WI38 (cell line): ENCODE measurements around the gene SMIM29.

ENCODE experiments used
- H3K4me3 ChIP-seq: 2 replicates; pipeline ENCODE4 v1.5.1; 2011; ENCODE audit warnings: low read depth, mild to moderate bottlenecking, control low read depth, low read length
- TF ChIP-seq, protein P1 (sequence below): IDR thresholded peaks from 2 replicates; pipeline ENCODE4 v1.5.1; 2012; ENCODE audit warnings: low read depth, mild to moderate bottlenecking, control low read depth, low read length

Gene SMIM29

DNA sequence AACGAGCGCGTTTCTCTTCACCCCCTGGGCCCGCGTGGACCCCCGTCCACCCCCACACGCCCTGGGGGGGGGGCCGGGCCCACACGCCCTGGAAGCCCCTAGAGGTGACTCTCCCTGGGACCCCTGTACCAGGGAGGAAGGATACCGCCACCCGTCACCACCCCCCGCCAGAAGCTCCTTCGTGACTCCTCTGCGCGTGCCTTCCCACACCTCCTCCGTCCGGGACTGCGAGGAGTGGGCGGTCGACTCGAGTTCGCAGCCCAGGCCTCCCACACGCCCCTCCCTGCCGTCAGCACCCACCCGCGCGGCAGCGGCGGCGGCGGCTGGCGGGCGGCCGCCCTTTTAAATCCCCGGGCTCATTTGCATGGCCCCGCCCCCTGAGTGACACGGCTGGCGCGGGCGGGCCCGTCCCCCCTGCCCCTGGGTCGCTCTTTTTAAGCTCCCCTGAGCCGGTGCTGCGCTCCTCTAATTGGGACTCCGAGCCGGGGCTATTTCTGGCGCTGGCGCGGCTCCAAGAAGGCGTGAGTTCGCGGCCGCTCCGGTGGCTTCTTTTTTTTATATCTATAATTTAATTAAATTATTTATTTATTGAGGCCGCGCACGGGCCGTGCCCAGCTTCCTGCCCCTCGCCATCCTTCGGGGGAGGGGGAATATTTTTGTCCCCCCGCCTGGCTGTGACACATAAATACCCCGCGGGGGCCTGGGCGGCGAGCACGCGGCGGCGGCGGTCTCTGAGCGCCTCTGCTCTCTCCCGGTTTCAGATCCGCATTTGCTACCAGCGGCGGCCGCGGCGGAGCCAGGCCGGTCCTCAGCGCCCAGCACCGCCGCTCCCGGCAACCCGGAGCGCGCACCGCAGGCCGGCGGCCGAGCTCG is 12.1 kb downstream of the SMIM29 start, which contains the start of gene HMGA1:
TSS of gene HMGA1 (plus strand) at position 431 of the 873 bp plus-strand sequence. CDS start 3,908 bp downstream, outside the sequence.
- TF ChIP-seq, protein P1, sequence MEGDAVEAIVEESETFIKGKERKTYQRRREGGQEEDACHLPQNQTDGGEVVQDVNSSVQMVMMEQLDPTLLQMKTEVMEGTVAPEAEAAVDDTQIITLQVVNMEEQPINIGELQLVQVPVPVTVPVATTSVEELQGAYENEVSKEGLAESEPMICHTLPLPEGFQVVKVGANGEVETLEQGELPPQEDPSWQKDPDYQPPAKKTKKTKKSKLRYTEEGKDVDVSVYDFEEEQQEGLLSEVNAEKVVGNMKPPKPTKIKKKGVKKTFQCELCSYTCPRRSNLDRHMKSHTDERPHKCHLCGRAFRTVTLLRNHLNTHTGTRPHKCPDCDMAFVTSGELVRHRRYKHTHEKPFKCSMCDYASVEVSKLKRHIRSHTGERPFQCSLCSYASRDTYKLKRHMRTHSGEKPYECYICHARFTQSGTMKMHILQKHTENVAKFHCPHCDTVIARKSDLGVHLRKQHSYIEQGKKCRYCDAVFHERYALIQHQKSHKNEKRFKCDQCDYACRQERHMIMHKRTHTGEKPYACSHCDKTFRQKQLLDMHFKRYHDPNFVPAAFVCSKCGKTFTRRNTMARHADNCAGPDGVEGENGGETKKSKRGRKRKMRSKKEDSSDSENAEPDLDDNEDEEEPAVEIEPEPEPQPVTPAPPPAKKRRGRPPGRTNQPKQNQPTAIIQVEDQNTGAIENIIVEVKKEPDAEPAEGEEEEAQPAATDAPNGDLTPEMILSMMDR, result no peak
- H3K4me3 ChIP-seq, result peak within 1 kb of the TSS; percentile 88

DNA sequence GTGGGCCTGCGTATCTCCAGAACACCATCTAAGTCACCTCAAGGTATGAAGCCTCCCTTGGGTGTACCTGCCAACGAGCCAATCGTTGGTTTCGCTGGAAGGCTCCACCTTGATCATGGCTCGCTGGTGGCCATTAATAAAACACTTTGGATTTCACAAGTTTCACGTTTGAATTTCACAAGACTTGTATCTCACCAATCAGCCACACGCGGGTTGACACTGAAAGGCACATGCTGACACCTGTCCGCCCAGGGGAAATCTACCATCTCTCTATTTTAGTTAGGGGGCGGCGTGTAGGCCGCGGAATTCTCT is 12.7 kb downstream of the SMIM29 start:
- TF ChIP-seq, protein P1, result no peak
- peak overlapping the region; percentile 66 for H3K4me3 ChIP-seq

DNA sequence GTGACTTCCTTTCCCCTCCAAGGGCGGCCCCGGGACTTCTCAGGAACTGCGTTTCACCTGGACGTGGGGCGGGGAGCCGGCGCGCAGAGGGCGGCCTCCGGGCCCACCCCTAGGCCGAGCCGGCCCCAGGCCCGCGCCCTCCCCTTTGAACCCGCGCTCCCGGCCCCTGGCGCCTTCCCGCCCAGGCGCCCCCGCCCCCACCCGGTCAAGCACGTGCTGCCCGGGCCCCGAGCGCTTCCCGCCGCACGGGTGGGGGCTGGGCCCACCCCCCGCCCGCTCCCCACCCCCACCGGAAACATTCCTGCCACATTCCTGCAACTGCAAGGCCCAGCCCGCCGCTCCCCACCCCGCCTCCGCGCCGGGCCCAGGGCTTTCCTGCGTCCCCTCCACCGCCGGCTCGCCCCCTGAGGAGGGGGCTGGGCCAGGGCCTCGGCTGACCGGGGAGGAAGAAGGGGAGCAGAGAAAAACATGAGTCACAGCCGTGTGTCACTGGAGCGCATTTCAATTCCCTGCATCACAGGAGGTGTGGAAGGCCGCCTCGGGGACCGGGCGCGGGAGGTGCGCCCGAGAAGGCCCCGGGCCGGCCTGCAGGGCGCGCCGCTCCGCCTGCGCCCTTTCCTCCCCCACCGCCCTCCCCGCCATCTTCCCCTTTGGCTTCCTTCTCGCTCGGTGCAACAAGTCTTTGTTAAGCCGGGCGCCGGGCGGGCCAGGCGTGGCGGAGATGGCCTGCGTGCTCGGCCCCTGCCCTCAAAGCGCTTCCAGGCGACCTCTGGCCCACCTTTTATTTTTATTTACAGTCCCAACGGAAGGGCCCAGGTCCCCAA is 13.3 kb downstream of the SMIM29 start:
- TF ChIP-seq, protein P1, result no peak
- peak overlapping the region; percentile 66 for H3K4me3 ChIP-seq

DNA sequence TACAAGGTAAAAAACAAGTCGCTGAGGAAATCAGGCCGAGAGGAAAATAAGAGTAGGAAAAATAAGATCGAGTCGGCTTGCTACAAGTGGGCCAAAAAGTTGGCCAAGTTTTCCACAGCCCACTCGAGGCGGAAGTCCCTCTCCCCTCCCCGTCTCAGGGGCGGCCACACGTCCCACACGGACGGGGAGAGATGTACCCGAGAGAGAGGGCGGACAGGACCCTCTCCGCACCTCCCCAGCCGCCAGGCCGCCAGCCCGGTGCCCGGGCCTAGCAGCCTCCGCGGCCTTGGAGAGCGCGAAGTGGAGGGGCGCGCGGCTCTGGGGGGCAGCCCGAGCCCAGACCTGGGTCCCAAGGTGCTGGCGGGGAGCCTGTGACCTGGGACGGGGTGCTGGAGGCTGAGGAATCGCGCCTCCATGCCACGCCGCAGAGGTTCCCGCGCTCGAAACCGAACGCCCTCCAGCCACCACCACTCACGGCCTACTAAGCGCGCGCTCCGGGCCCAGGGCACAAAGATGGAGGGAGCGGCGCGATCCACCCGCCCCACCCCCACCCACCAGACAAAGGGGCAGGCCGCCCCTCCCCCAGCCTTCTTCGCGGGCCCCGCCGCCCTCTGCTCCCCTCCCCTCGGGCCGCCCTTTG is 14.0 kb downstream of the SMIM29 start:
- TF ChIP-seq, protein P1, result no peak
- no peak overlapping the region for H3K4me3 ChIP-seq

DNA sequence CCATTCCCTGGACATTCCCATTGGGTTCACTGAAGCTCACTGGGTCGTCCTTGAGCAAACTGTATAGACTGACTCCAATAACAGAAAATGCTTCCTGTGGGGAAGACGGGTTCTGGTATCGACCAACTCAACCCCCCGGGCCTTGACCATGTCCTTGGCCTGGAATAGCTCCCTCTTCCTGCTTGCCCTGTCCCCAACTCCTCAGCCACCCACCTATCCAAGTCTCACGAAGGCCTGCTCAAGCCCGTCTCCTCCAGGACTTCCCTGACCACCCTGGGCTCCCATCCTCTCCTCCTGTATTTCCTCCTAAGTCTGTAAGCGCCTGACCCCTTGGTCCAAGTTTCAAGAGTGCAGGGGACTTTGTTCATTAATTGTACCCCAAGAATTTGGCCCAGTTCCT is 14.9 kb downstream of the SMIM29 start:
- no peak overlapping the region for H3K4me3 ChIP-seq
- TF ChIP-seq, protein P1, result no peak

DNA sequence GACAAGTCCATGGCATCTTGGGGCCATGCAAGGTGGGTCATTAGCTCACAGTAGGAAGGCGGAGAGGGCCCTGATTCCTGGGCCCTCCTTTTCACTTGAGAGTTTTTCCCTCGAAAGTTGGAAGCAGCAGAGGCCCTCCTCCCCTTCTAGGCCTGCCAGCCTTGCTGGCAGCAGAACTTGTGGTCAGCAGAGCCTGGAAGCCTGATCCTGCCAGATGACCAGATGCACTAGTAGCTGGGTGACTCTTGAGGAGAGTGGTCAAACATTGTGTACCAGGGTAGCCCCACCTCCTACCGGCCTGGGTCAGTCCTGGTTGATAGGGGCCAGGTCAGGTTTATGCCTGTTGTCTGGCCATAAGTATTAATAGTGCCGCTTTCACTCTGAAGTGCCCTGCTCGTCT is 15.9 kb downstream of the SMIM29 start:
- no peak overlapping the region for H3K4me3 ChIP-seq
- TF ChIP-seq, protein P1, result no peak
